Mucosa of descending colon (tissue), 3 donors: Measurements from ENCODE around the gene GPSM3. TPM values are rescaled to one million over a fixed set of nuclear protein-coding genes. Genes with fewer than 3 reads are reported as not detected.

ENCODE experiments used
- ATAC-seq: fragments of 200-7000 bp; cut with Tn5 transposase; one replicate; pipeline ENCODE4 v1.9.1; 2020; ENCODE audit warnings: mild to moderate bottlenecking, moderate library complexity
- DNase-seq, 3 donors: peaks; one replicate each; pipeline ENCODE4 v3.0.0-alpha.2; 2020
- H3K36me3 ChIP-seq: fragments of 200-600 bp; one replicate; pipeline ENCODE4 v1.8.0; 2021; ENCODE audit warnings: low read depth, mild to moderate bottlenecking
- H3K4me1 ChIP-seq: fragments of 200-600 bp; one replicate; pipeline ENCODE4 v1.8.0; 2021; ENCODE audit warnings: low read depth, mild to moderate bottlenecking
- H3K4me3 ChIP-seq: fragments of 200-600 bp; one replicate; pipeline ENCODE4 v1.8.0; 2021; ENCODE audit warnings: mild to moderate bottlenecking
- H3K9me3 ChIP-seq: fragments of 200-600 bp; one replicate; pipeline ENCODE4 v1.8.0; 2021; ENCODE audit warnings: mild to moderate bottlenecking
- CTCF ChIP-seq: fragments of 200-600 bp; IDR thresholded peaks from one replicate; pipeline ENCODE4 v1.8.0; 2022; ENCODE audit warnings: antibody characterized with exemption, mild to moderate bottlenecking
- intact Hi-C, 2 donors: fragments of 100-400 bp; cut with DNase I in 1 of 2; cut with micrococcal nuclease in 1 of 2; formaldehyde crosslinking; loops; one replicate each; pipeline versions ENCODE4 v1.11.0 to v1.11.1; 2022; cut with DNase I, micrococcal nuclease
- total RNA-seq, 3 donors: library from RNA; stranded (reverse); fragmentation: NEBNext Ultra II Directional in 2 of 3; extraction: Animal tissue kit (Norgen Biotek cat#: 25700) in 2 of 3; gene quantifications; one replicate each; pipeline versions ENCODE4 v1.2.1 to v1.2.4, GENCODE V29; 2021 to 2023
- donor health status: DM: no; HTN: no; CAD: no; lungs with moderate emphysema.
- donor health status: DM: no; HTN: no; CAD: no.
- donor health status: DM: no; HTN: yes; CAD: no.

The GPSM3 gene
- total RNA-seq, 3 donors from 2014 or later = 6.6 to 14.7 (median 9.9) TPM

GRCh38 chr6:32210191-32210601 lies 17.8 kb upstream of the GPSM3 start:
- ATAC-seq = no peak
- no peaks in the 10 kb centered on the region for H3K9me3 ChIP-seq
- TF ChIP-seq CTCF = no peak
- H3K4me3 ChIP-seq = no peak overlapping the region
- no peaks in the 10 kb centered on the region for H3K36me3 ChIP-seq
- intact Hi-C loops = no loop called here
- no peaks in the 10 kb centered on the region for H3K4me1 ChIP-seq
- DNase-seq = no peak

- no peak for ATAC-seq
- intact Hi-C loops = no loop called here
- no peak for TF ChIP-seq CTCF
- no peak for DNase-seq
- Histone ChIP-seq H3K36me3 (no peaks in the 10 kb centered on the region), H3K4me1 (no peaks in the 10 kb centered on the region), H3K4me3 (no peak overlapping the region), H3K9me3 (no peaks in the 10 kb centered on the region)
Observed at GRCh38 chr6:32208996-32209395, 16.6 kb upstream of the GPSM3 start.

- DNase-seq (no peak), ATAC-seq (no peak)
- TF ChIP-seq CTCF = no peak
- intact Hi-C loops = no loop called here
- Histone ChIP-seq H3K36me3 (no peaks in the 10 kb centered on the region), H3K9me3 (no peaks in the 10 kb centered on the region), H3K4me3 (no peak overlapping the region), H3K4me1 (no peaks in the 10 kb centered on the region)
Observed at GRCh38 chr6:32204268-32204715, 11.8 kb upstream of the GPSM3 start.

GRCh38 chr6:32203426-32204267 lies 11.2 kb upstream of the GPSM3 start:
- no peaks in the 10 kb centered on the region for H3K9me3 ChIP-seq
- TF ChIP-seq CTCF = no peak
- no peak overlapping the region for H3K4me3 ChIP-seq
- no peaks in the 10 kb centered on the region for H3K36me3 ChIP-seq
- ATAC-seq = no peak
- intact Hi-C loops = no loop called here
- no peaks in the 10 kb centered on the region for H3K4me1 ChIP-seq
- DNase-seq = no peak

- Histone ChIP-seq H3K9me3 (no peaks in the 10 kb centered on the region), H3K4me3 (no peak overlapping the region), H3K4me1 (no peaks in the 10 kb centered on the region), H3K36me3 (no peaks in the 10 kb centered on the region)
- ATAC-seq (no peak), DNase-seq (no peak)
- intact Hi-C loops = no loop called here
- no peak for TF ChIP-seq CTCF
Observed at GRCh38 chr6:32202186-32202585, 9.7 kb upstream of the GPSM3 start.
